Trophoblast cell (in vitro differentiated cells and primary cell): ENCODE measurements around the gene NF2.
A peak's percentile ranks its signal among the peaks of the same experiment; 100 is the strongest.

Experiments used
- DNase-seq, 2 donors: peaks; one replicate each; pipeline ENCODE4 v3.0.0-alpha.2; 2016
- H2AFZ ChIP-seq: 2 replicates; pipeline ENCODE4 v1.6.1; 2013; ENCODE audit warnings: low read length, moderate library complexity, mild to moderate bottlenecking; ENCODE audit not compliant: insufficient read depth, poor library complexity
- H2AK5ac ChIP-seq: 2 replicates; pipeline ENCODE4 v1.6.1; 2013; ENCODE audit warnings: mild to moderate bottlenecking, low read length
- H2BK120ac ChIP-seq: 2 replicates; pipeline ENCODE4 v1.6.1; 2013; ENCODE audit warnings: low read length, mild to moderate bottlenecking, moderate library complexity; ENCODE audit not compliant: insufficient read depth, poor library complexity
- H2BK12ac ChIP-seq: 2 replicates; pipeline ENCODE4 v1.6.1; 2013; ENCODE audit warnings: mild to moderate bottlenecking, low read length, moderate library complexity
- H2BK5ac ChIP-seq: 2 replicates; pipeline ENCODE4 v1.6.1; 2013; ENCODE audit warnings: low read length, low read depth, moderate library complexity, mild to moderate bottlenecking; ENCODE audit not compliant: poor library complexity
- H3K14ac ChIP-seq: 2 replicates; pipeline ENCODE4 v1.6.1; 2013; ENCODE audit warnings: mild to moderate bottlenecking, low read length
- H3K18ac ChIP-seq: 2 replicates; pipeline ENCODE4 v1.6.1; 2013; ENCODE audit warnings: mild to moderate bottlenecking, low read length
- H3K23ac ChIP-seq: 2 replicates; pipeline ENCODE4 v1.6.1; 2013; ENCODE audit warnings: low read length
- H3K27ac ChIP-seq: 2 replicates; pipeline ENCODE4 v1.5.1; 2013; ENCODE audit warnings: low read depth, mild to moderate bottlenecking, inconsistent platforms, low read length, moderate library complexity
- H3K27me3 ChIP-seq: 2 replicates; pipeline ENCODE4 v1.6.1; 2013; ENCODE audit warnings: inconsistent platforms, mild to moderate bottlenecking, low read length, moderate library complexity; ENCODE audit not compliant: insufficient read depth
- H3K36me3 ChIP-seq, 2 experiments: 1 replicate in 1 of 2; 2 replicates in 1 of 2; pipeline ENCODE4 v1.6.1; 2013; ENCODE audit warnings: low read length in 2 of 2, mild to moderate bottlenecking in 2 of 2, moderate library complexity in 1 of 2; ENCODE audit not compliant: insufficient read depth in 2 of 2, control insufficient read depth in 1 of 2
- H3K4ac ChIP-seq: 2 replicates; pipeline ENCODE4 v1.6.1; 2013; ENCODE audit warnings: low read depth, mild to moderate bottlenecking, low read length, moderate library complexity
- H3K4me1 ChIP-seq, 2 experiments: 1 replicate in 1 of 2; 2 replicates in 1 of 2; pipeline ENCODE4 v1.6.1; 2013; ENCODE audit warnings: low read length in 2 of 2, mild to moderate bottlenecking in 2 of 2, moderate library complexity in 1 of 2; ENCODE audit not compliant: insufficient read depth in 2 of 2, control insufficient read depth in 1 of 2
- H3K4me2 ChIP-seq: 2 replicates; pipeline ENCODE4 v1.6.1; 2013; ENCODE audit warnings: inconsistent platforms, mild to moderate bottlenecking, low read length, moderate library complexity
- H3K4me3 ChIP-seq: 2 replicates; pipeline ENCODE4 v1.5.1; 2013; ENCODE audit warnings: mild to moderate bottlenecking, low read depth, low read length, inconsistent platforms
- H3K79me1 ChIP-seq: one replicate; pipeline ENCODE4 v1.6.1; 2013; ENCODE audit warnings: low read length
- H3K79me2 ChIP-seq: 2 replicates; pipeline ENCODE4 v1.6.1; 2013; ENCODE audit warnings: low read length, mild to moderate bottlenecking; ENCODE audit not compliant: control insufficient read depth, insufficient read depth, poor library complexity
- H3K9ac ChIP-seq: 2 replicates; pipeline ENCODE4 v1.6.1; 2013; ENCODE audit warnings: mild to moderate bottlenecking, low read length
- H3K9me3 ChIP-seq: 2 replicates; pipeline ENCODE4 v1.6.1; 2013; ENCODE audit warnings: low read depth, mild to moderate bottlenecking, control low read depth, inconsistent platforms, low read length; ENCODE audit not compliant: insufficient read depth
- H4K12ac ChIP-seq: 2 replicates; pipeline ENCODE4 v1.6.1; 2013; ENCODE audit warnings: low read depth, mild to moderate bottlenecking, low read length, moderate library complexity
- H4K8ac ChIP-seq: 2 replicates; pipeline ENCODE4 v1.6.1; 2013; ENCODE audit warnings: low read depth, mild to moderate bottlenecking, low read length, moderate library complexity
- H4K91ac ChIP-seq: one replicate; pipeline ENCODE4 v1.6.1; 2013; ENCODE audit warnings: low read depth, mild to moderate bottlenecking, low read length, moderate library complexity
- WGBS: extraction: QIAGEN DNeasy Blood & Tissue Kit; methylation state at CpG from one replicate; pipeline ENCODE4 v1.1.7; 2013; ENCODE audit warnings: missing lambda C conversion rate; ENCODE audit not compliant: insufficient read length, insufficient coverage; ENCODE audit errors: extremely low coverage; 5-methylcytosine and 5-hydroxymethylcytosine counted together

Gene NF2

GRCh38 chr22:29697853-29698598, 94.6 kb downstream of the NF2 start:
- no peak overlapping the region for H3K4me3 ChIP-seq
- no peak for DNase-seq
- H3K79me1 ChIP-seq, result no peaks in the 10 kb centered on the region
- no peak overlapping the region for H3K9ac ChIP-seq
- no peak overlapping the region for H2BK120ac ChIP-seq
- no peak overlapping the region for H3K18ac ChIP-seq
- no peaks in the 10 kb centered on the region for H3K79me2 ChIP-seq
- H3K27me3 ChIP-seq, result peaks cover 2% of the 10 kb centered on the region
- peaks cover 1 to 10% of the 10 kb centered on the region in 2 experiments for H3K36me3 ChIP-seq
- H2AK5ac ChIP-seq, result no peak overlapping the region
- no peak overlapping the region for H4K8ac ChIP-seq
- no peak overlapping the region for H3K4me2 ChIP-seq
- no peak overlapping the region for H4K12ac ChIP-seq
- H3K4ac ChIP-seq, result no peak overlapping the region
- no peak overlapping the region for H3K27ac ChIP-seq
- no CpG with 5 or more reads among the region's 16 CpGs for WGBS
- no peak overlapping the region for H2AFZ ChIP-seq
- no peaks in the 10 kb centered on the region for H3K9me3 ChIP-seq
- H2BK12ac ChIP-seq, result no peak overlapping the region
- no peaks in the 10 kb centered on the region for H3K4me1 ChIP-seq
- H2BK5ac ChIP-seq, result no peak overlapping the region
- no peak overlapping the region for H3K23ac ChIP-seq
- no peak overlapping the region for H3K14ac ChIP-seq
- H4K91ac ChIP-seq, result no peak overlapping the region

GRCh38 chr22:29700206-29700899, 96.9 kb downstream of the NF2 start:
- Histone ChIP-seq H3K27me3 (peaks cover 7% of the 10 kb centered on the region), H2AFZ (no peak overlapping the region), H3K4me1 (no peaks in the 10 kb centered on the region), H4K8ac (no peak overlapping the region), H2AK5ac (no peak overlapping the region), H2BK12ac (no peak overlapping the region), H3K23ac (no peak overlapping the region), H3K4me3 (no peak overlapping the region), H2BK120ac (no peak overlapping the region), H3K36me3 (peaks cover 0 to 3% of the 10 kb centered on the region in 2 experiments), H3K4ac (no peak overlapping the region), H2BK5ac (no peak overlapping the region), H3K79me2 (no peaks in the 10 kb centered on the region), H3K9ac (no peak overlapping the region), H3K27ac (no peak overlapping the region), H3K79me1 (no peaks in the 10 kb centered on the region), H3K4me2 (no peak overlapping the region), H3K14ac (no peak overlapping the region), H3K18ac (no peak overlapping the region), H4K91ac (no peak overlapping the region), H3K9me3 (no peaks in the 10 kb centered on the region), H4K12ac (no peak overlapping the region)
- DNase-seq, result peak; percentile 52 to 60
- no CpG with 5 or more reads among the region's 19 CpGs for WGBS

- Histone ChIP-seq H3K79me2 (no peaks in the 10 kb centered on the region), H2BK5ac (no peak overlapping the region), H3K79me1 (no peaks in the 10 kb centered on the region), H3K4me2 (no peak overlapping the region), H3K27ac (no peak overlapping the region), H3K4me3 (no peak overlapping the region), H3K14ac (no peak overlapping the region), H2BK120ac (no peak overlapping the region), H3K18ac (no peak overlapping the region), H3K9me3 (no peaks in the 10 kb centered on the region), H3K27me3 (peaks cover 7% of the 10 kb centered on the region), H2BK12ac (no peak overlapping the region), H3K9ac (no peak overlapping the region), H4K12ac (no peak overlapping the region), H3K4me1 (no peaks in the 10 kb centered on the region), H3K23ac (no peak overlapping the region), H3K36me3 (no peaks in the 10 kb centered on the region), H2AK5ac (no peak overlapping the region), H4K91ac (no peak overlapping the region), H3K4ac (no peak overlapping the region), H4K8ac (no peak overlapping the region), H2AFZ (no peak overlapping the region)
- DNase-seq, result peak in 1 of 2 donors; percentile 2
- no CpG with 5 or more reads among the region's 9 CpGs for WGBS
Measured at GRCh38 chr22:29700900-29701154, 97.4 kb downstream of the NF2 start.

GRCh38 chr22:29701155-29701999, 97.9 kb downstream of the NF2 start:
- no peaks in the 10 kb centered on the region for H3K36me3 ChIP-seq
- H3K4me1 ChIP-seq, result no peaks in the 10 kb centered on the region
- H3K27me3 ChIP-seq, result peaks cover 7% of the 10 kb centered on the region
- H2BK120ac ChIP-seq, result no peak overlapping the region
- H3K18ac ChIP-seq, result no peak overlapping the region
- no peak overlapping the region for H2BK5ac ChIP-seq
- H3K9ac ChIP-seq, result no peak overlapping the region
- no peak overlapping the region for H2AK5ac ChIP-seq
- no peaks in the 10 kb centered on the region for H3K9me3 ChIP-seq
- H3K4me2 ChIP-seq, result no peak overlapping the region
- no peak overlapping the region for H4K91ac ChIP-seq
- H3K4ac ChIP-seq, result no peak overlapping the region
- no peak overlapping the region for H3K23ac ChIP-seq
- no peaks in the 10 kb centered on the region for H3K79me1 ChIP-seq
- H3K79me2 ChIP-seq, result no peaks in the 10 kb centered on the region
- no peak overlapping the region for H3K27ac ChIP-seq
- no peak overlapping the region for H4K12ac ChIP-seq
- no peak overlapping the region for H2AFZ ChIP-seq
- no peak overlapping the region for H4K8ac ChIP-seq
- H2BK12ac ChIP-seq, result no peak overlapping the region
- WGBS, result no CpG with 5 or more reads among the region's 14 CpGs
- no peak overlapping the region for H3K4me3 ChIP-seq
- no peak overlapping the region for H3K14ac ChIP-seq
- peak; percentile 46 to 47 for DNase-seq
